Thyroid gland (tissue), 4 donors: ENCODE results near the gene FNDC3B. TPM values are rescaled to one million over a fixed set of nuclear protein-coding genes. Genes with fewer than 3 reads are reported as not detected.

Source experiments
- DNase-seq, 2 donors: peaks; one replicate each; pipeline ENCODE4 v3.0.0-alpha.2; 2019
- H3K27ac ChIP-seq, 3 donors: fragments of 200-600 bp; sonication (generic); 1 replicate in 2 of 3; 2 replicates in 1 of 3; pipeline ENCODE4 v1.5.1; 2016 to 2019; ENCODE audit warnings: mild to moderate bottlenecking in 1 of 3, moderate library complexity in 1 of 3
- H3K27me3 ChIP-seq: fragments of 200-600 bp; sonication (generic); one replicate; pipeline ENCODE4 v1.5.1; 2019
- H3K36me3 ChIP-seq, 2 donors: fragments of 200-600 bp; sonication (generic); one replicate each; pipeline ENCODE4 v1.5.1; 2016 to 2019
- H3K4me1 ChIP-seq, 2 donors: fragments of 200-600 bp; sonication (generic); one replicate each; pipeline ENCODE4 v1.5.1; 2017 to 2019
- H3K4me3 ChIP-seq, 3 donors: fragments of 200-600 bp; sonication (generic); replicated peaks in 1 of 3; 1 replicate in 2 of 3; 2 replicates in 1 of 3; pipeline ENCODE4 v1.5.1; 2016; ENCODE audit warnings: mild to moderate bottlenecking in 1 of 3
- H3K9me3 ChIP-seq: fragments of 200-600 bp; sonication (generic); one replicate; pipeline ENCODE4 v1.5.1; 2017
- CTCF ChIP-seq, 6 experiments: fragments of 200-600 bp in 3 of 6; fragments of 450-650 bp in 3 of 6; sonication (generic) in 3 of 6; IDR thresholded peaks; one replicate each; pipeline ENCODE4 v1.5.1; 2016 to 2019; ENCODE audit warnings: antibody characterized with exemption in 6 of 6, mild to moderate bottlenecking in 2 of 6, inconsistent platforms in 1 of 6, moderate library complexity in 1 of 6
- POLR2A ChIP-seq, 2 donors: fragments of 450-650 bp; IDR thresholded peaks; one replicate each; pipeline ENCODE4 v1.6.1; 2017; ENCODE audit warnings: antibody characterized with exemption in 2 of 2, mild to moderate bottlenecking in 2 of 2, moderate library complexity in 1 of 2
- WGBS, 2 donors: methylation state at CpG; one replicate each; pipeline ENCODE4 v1.1.5; 2017; 5-methylcytosine and 5-hydroxymethylcytosine counted together
- intact Hi-C: fragments of 100-400 bp; cut with DNase I; formaldehyde crosslinking; loops from one replicate; pipeline ENCODE4 v1.15.1; 2023
- total RNA-seq, 4 donors: library from RNA; depleted of rRNA; stranded (reverse); fragments of >200 nt; gene quantifications; one replicate each; pipeline ENCODE4 v1.2.3, GENCODE V29; 2016

Gene FNDC3B
- total RNA-seq, 4 donors from 2014 or later = 118 to 172 (median 146) TPM

GRCh38 chr3:172190980-172191379 lies 151.6 kb downstream of the FNDC3B start:
- no peak for DNase-seq
- H3K4me3 ChIP-seq = no peak overlapping the region

GRCh38 chr3:172191629-172192028 lies 152.3 kb downstream of the FNDC3B start:
- H3K9me3 ChIP-seq = no peaks in the 10 kb centered on the region
- no peaks in the 10 kb centered on the region for H3K27me3 ChIP-seq
- DNase-seq = no peak
- WGBS, 2 donors = 87 to 100% methylated on average over 4 of the region's 4 CpGs
- no peak for TF ChIP-seq POLR2A (IDR thresholded peaks at IDR 0.05)
- no peak for TF ChIP-seq CTCF (IDR thresholded peaks at IDR 0.05)
- H3K36me3 ChIP-seq = no peaks in the 10 kb centered on the region
- peak overlapping the region in 2 of 3 donors; percentile 13 to 18 for H3K27ac ChIP-seq
- H3K4me3 ChIP-seq = no peak overlapping the region
- intact Hi-C loops = no loop called here
- H3K4me1 ChIP-seq = peaks cover 18 to 23% of the 10 kb centered on the region in 2 donors

More at GRCh38 chr3:172190980-172191379, 151.6 kb downstream of the FNDC3B start:
- no peak overlapping the region for H3K27ac ChIP-seq
- no peaks in the 10 kb centered on the region for H3K27me3 ChIP-seq
- intact Hi-C loops = no loop called here
- no peak for TF ChIP-seq POLR2A (IDR thresholded peaks at IDR 0.05)
- no peak for TF ChIP-seq CTCF (IDR thresholded peaks at IDR 0.05)
- no peaks in the 10 kb centered on the region for H3K36me3 ChIP-seq
- peaks cover 18 to 29% of the 10 kb centered on the region in 2 donors for H3K4me1 ChIP-seq
- no peaks in the 10 kb centered on the region for H3K9me3 ChIP-seq
- WGBS, 2 donors = 95 to 97% methylated on average over 3 of the region's 3 CpGs

- no peaks in the 10 kb centered on the region for H3K27me3 ChIP-seq
- no peak overlapping the region for H3K4me3 ChIP-seq
- TF ChIP-seq POLR2A (IDR thresholded peaks at IDR 0.05) (no peak), CTCF (IDR thresholded peaks at IDR 0.05) (no peak)
- 74 to 78% methylated on average over 3 of the region's 3 CpGs for WGBS, 2 donors
- no peaks in the 10 kb centered on the region for H3K36me3 ChIP-seq
- H3K9me3 ChIP-seq = no peaks in the 10 kb centered on the region
- DNase-seq = no peak
- H3K27ac ChIP-seq = no peak overlapping the region
- intact Hi-C loops = no loop called here
- peaks cover 13 to 18% of the 10 kb centered on the region in 2 donors for H3K4me1 ChIP-seq
These were observed 153.5 kb downstream of the FNDC3B start for GRCh38 chr3:172192830-172193415.

GRCh38 chr3:172193436-172193835 lies 154.1 kb downstream of the FNDC3B start:
- TF ChIP-seq POLR2A (IDR thresholded peaks at IDR 0.05) (no peak), CTCF (IDR thresholded peaks at IDR 0.05) (no peak)
- Histone ChIP-seq H3K27ac (no peak overlapping the region), H3K4me1 (peaks cover 13 to 18% of the 10 kb centered on the region in 2 donors), H3K27me3 (no peaks in the 10 kb centered on the region), H3K9me3 (no peaks in the 10 kb centered on the region), H3K4me3 (no peak overlapping the region), H3K36me3 (no peaks in the 10 kb centered on the region)
- no peak for DNase-seq
- intact Hi-C loops = no loop called here
- WGBS, 2 donors = 96 to 100% methylated on average over 1 of the region's 1 CpG

- TF ChIP-seq CTCF (IDR thresholded peaks at IDR 0.05) (no peak), POLR2A (IDR thresholded peaks at IDR 0.05) (no peak)
- Histone ChIP-seq H3K4me1 (peaks cover 11 to 13% of the 10 kb centered on the region in 2 donors), H3K27me3 (no peaks in the 10 kb centered on the region), H3K36me3 (no peaks in the 10 kb centered on the region), H3K9me3 (no peaks in the 10 kb centered on the region), H3K4me3 (no peak overlapping the region), H3K27ac (no peak overlapping the region)
- DNase-seq = no peak
- 44 to 52% methylated on average over 4 of the region's 4 CpGs for WGBS, 2 donors
- intact Hi-C loops = no loop called here
These were observed 155.5 kb downstream of the FNDC3B start for GRCh38 chr3:172194702-172195406.
